IMR-90 (cell line): ENCODE results near the gene KCP. TPM values are rescaled to one million over a fixed set of nuclear protein-coding genes. Genes with fewer than 3 reads are reported as not detected.

ENCODE experiments used
- ATAC-seq: fragments of 200-7000 bp; cut with Tn5 transposase; 2 replicates; pipeline ENCODE4 v1.9.1; 2020; ENCODE audit warnings: low read depth, mild to moderate bottlenecking, moderate library complexity
- BruUV-seq: library from RNA; stranded (reverse); fragments of 400-500 nt; replicated peaks from 2 replicates; lab custom pipeline; 2021; lab: Mats Ljungman, UMichigan
- CTCF ChIA-PET: fragments of 300-600 bp; formaldehyde crosslinking; extraction: SDS; loops from one replicate; lab custom pipeline; 2021; ENCODE audit warnings: antibody characterized with exemption; lab: Yijun Ruan, JAX
- POLR2A ChIA-PET: fragments of 300-600 bp; sonication (Branson Sonifier 250); formaldehyde crosslinking; loops from one replicate; lab custom pipeline; 2022; ENCODE audit warnings: antibody characterized with exemption; ENCODE audit not compliant: unreplicated experiment; lab: Charles Lee
- DNase-seq: peaks from one replicate; pipeline ENCODE4 v3.0.0; 2013
- H2AFZ ChIP-seq: replicated peaks from 2 replicates; pipeline ENCODE3; 2013; ENCODE audit warnings: low read length, mild to moderate bottlenecking; ENCODE audit not compliant: poor library complexity
- H2AK5ac ChIP-seq: 2 replicates; pipeline ENCODE4 v1.6.1; 2013; ENCODE audit warnings: low read depth, low read length, inconsistent platforms
- H2AK9ac ChIP-seq: replicated peaks from 2 replicates; pipeline ENCODE3; 2013; ENCODE audit warnings: mild to moderate bottlenecking, low read depth, low read length, moderate library complexity; ENCODE audit not compliant: poor library complexity
- H2BK120ac ChIP-seq: 2 replicates; pipeline ENCODE4 v1.6.1; 2013; ENCODE audit warnings: low read depth, low read length, inconsistent platforms
- H2BK15ac ChIP-seq: 3 replicates; pipeline ENCODE4 v1.6.1; 2013; ENCODE audit warnings: low read depth, low read length, inconsistent platforms
- H2BK20ac ChIP-seq: 2 replicates; pipeline ENCODE4 v1.6.1; 2013; ENCODE audit warnings: low read depth, mild to moderate bottlenecking, inconsistent platforms, low read length, moderate library complexity
- H2BK5ac ChIP-seq: 2 replicates; pipeline ENCODE4 v1.6.1; 2013; ENCODE audit warnings: mild to moderate bottlenecking, low read depth, low read length, inconsistent platforms; ENCODE audit not compliant: poor library complexity, severe bottlenecking
- H3K14ac ChIP-seq: replicated peaks from 2 replicates; pipeline ENCODE4 v1.6.1; 2013; ENCODE audit warnings: low read depth, low read length, inconsistent platforms
- H3K18ac ChIP-seq: 2 replicates; pipeline ENCODE4 v1.6.1; 2013; ENCODE audit warnings: low read depth, low read length, control low read depth
- H3K23ac ChIP-seq: 2 replicates; pipeline ENCODE4 v1.6.1; 2013; ENCODE audit warnings: low read depth, low read length, inconsistent platforms
- H3K27ac ChIP-seq: 2 replicates; pipeline ENCODE4 v1.5.1; 2013; ENCODE audit warnings: mild to moderate bottlenecking, control low read depth, low read length; ENCODE audit not compliant: insufficient read depth
- H3K27me3 ChIP-seq: 2 replicates; pipeline ENCODE4 v1.6.1; 2013; ENCODE audit warnings: low read length; ENCODE audit not compliant: control insufficient read depth, insufficient read depth
- H3K36me3 ChIP-seq: 2 replicates; pipeline ENCODE4 v1.6.1; 2013; ENCODE audit warnings: low read length, mixed read lengths; ENCODE audit not compliant: control insufficient read depth, insufficient read depth
- H3K4ac ChIP-seq: 2 replicates; pipeline ENCODE4 v1.6.1; 2013; ENCODE audit warnings: low read depth, low read length, inconsistent platforms
- H3K4me1 ChIP-seq: 2 replicates; pipeline ENCODE4 v1.6.1; 2013; ENCODE audit warnings: low read length, mixed read lengths; ENCODE audit not compliant: control insufficient read depth, insufficient read depth
- H3K4me2 ChIP-seq: 2 replicates; pipeline ENCODE4 v1.6.1; 2013; ENCODE audit warnings: low read depth, mild to moderate bottlenecking, control low read depth, low read length, moderate library complexity
- H3K4me3 ChIP-seq: 2 replicates; pipeline ENCODE4 v1.5.1; 2013; ENCODE audit warnings: low read depth, mild to moderate bottlenecking, control low read depth, low read length, moderate library complexity; ENCODE audit not compliant: insufficient read depth
- H3K56ac ChIP-seq: 2 replicates; pipeline ENCODE4 v1.6.1; 2013; ENCODE audit warnings: low read length, inconsistent platforms; ENCODE audit not compliant: insufficient read depth; ENCODE audit errors: extremely low read depth
- H3K79me1 ChIP-seq, 2 experiments: 2 replicates each; pipeline ENCODE4 v1.6.1; 2013; ENCODE audit warnings: low read length in 2 of 2, inconsistent platforms in 1 of 2, low read depth in 1 of 2
- H3K9ac ChIP-seq: 2 replicates; pipeline ENCODE4 v1.6.1; 2013; ENCODE audit warnings: low read depth, low read length, control low read depth
- H3K9me1 ChIP-seq: 2 replicates; pipeline ENCODE4 v1.6.1; 2013; ENCODE audit warnings: low read length, inconsistent platforms; ENCODE audit not compliant: insufficient read depth
- H3K9me3 ChIP-seq: 2 replicates; pipeline ENCODE4 v1.6.1; 2013; ENCODE audit warnings: low read length; ENCODE audit not compliant: control insufficient read depth, insufficient read depth
- H4K20me1 ChIP-seq: 2 replicates; pipeline ENCODE4 v1.6.1; 2013; ENCODE audit warnings: low read length, inconsistent platforms; ENCODE audit not compliant: insufficient read depth
- H4K5ac ChIP-seq: 2 replicates; pipeline ENCODE4 v1.6.1; 2013; ENCODE audit warnings: mild to moderate bottlenecking, low read depth, low read length, control low read depth
- H4K8ac ChIP-seq, 2 experiments: 2 replicates each; pipeline ENCODE4 v1.6.1; 2013; ENCODE audit warnings: low read depth in 2 of 2, low read length in 2 of 2, control low read depth in 1 of 2, inconsistent platforms in 1 of 2
- H4K91ac ChIP-seq: 2 replicates; pipeline ENCODE4 v1.6.1; 2013; ENCODE audit warnings: low read depth, low read length, inconsistent platforms; ENCODE audit not compliant: insufficient read depth
- CTCF ChIP-seq: conservative IDR thresholded peaks from 2 replicates; pipeline ENCODE4 v1.5.1; 2012; ENCODE audit warnings: mild to moderate bottlenecking, low read depth, low read length, improper control_type of control experiment
- FOS ChIP-seq: fragments of 150-350 bp; IDR thresholded peaks from 2 replicates; pipeline ENCODE4 v1.6.1; 2016; ENCODE audit warnings: low read depth, low read length
- MAZ ChIP-seq: IDR thresholded peaks from 2 replicates; pipeline ENCODE4 v1.6.1; 2012; ENCODE audit warnings: low read depth, mild to moderate bottlenecking, low read length, improper control_type of control experiment, moderate library complexity, borderline replicate concordance
- MXI1 ChIP-seq: IDR thresholded peaks from 2 replicates; pipeline ENCODE4 v1.6.1; 2012; ENCODE audit warnings: low read depth, mild to moderate bottlenecking, low read length, moderate library complexity, borderline replicate concordance
- NFE2L2 ChIP-seq: fragments of 150-350 bp; IDR thresholded peaks from 2 replicates; pipeline ENCODE4 v1.6.1; 2016; ENCODE audit warnings: low read depth, mild to moderate bottlenecking, low read length
- RAD21 ChIP-seq: IDR thresholded peaks from 2 replicates; pipeline ENCODE4 v1.6.1; 2012; ENCODE audit warnings: low read length, improper control_type of control experiment
- RCOR1 ChIP-seq: IDR thresholded peaks from 2 replicates; pipeline ENCODE4 v1.6.1; 2012; ENCODE audit warnings: mild to moderate bottlenecking, low read length, improper control_type of control experiment; ENCODE audit not compliant: insufficient replicate concordance
- RFX5 ChIP-seq: IDR thresholded peaks from 2 replicates; pipeline ENCODE4 v1.8.0; 2012; ENCODE audit warnings: low read depth, mild to moderate bottlenecking, low read length, moderate library complexity
- SMC3 ChIP-seq: fragments of 150-350 bp; IDR thresholded peaks from 2 replicates; pipeline ENCODE4 v1.6.1; 2016; ENCODE audit warnings: low read depth, mild to moderate bottlenecking, antibody characterized with exemption, low read length, moderate library complexity
- WGBS, 2 experiments: methylation state at CpG; one replicate each; pipeline versions ENCODE4 v1.1.5 to v1.1.7; 2013; ENCODE audit warnings: missing lambda C conversion rate in 2 of 2; ENCODE audit not compliant: insufficient read length in 1 of 2; ENCODE audit errors: extremely low coverage in 2 of 2; 5-methylcytosine and 5-hydroxymethylcytosine counted together
- dilution Hi-C: fragments of 300-500 bp; cut with HindIII; formaldehyde crosslinking; loops from one replicate; pipeline ENCODE4 v1.14.3; 2018; ENCODE audit warnings: low sequenced_read_pairs; ENCODE audit not compliant: unreplicated experiment
- in situ Hi-C: fragments of 300-500 bp; cut with MboI; formaldehyde crosslinking; loops from 3 replicates; pipeline ENCODE4 v1.14.3; 2019; ENCODE audit warnings: low sequenced_read_pairs, inconsistent platforms, mixed read lengths
- intact Hi-C: fragments of 100-400 bp; cut with micrococcal nuclease; formaldehyde crosslinking; loops from 2 replicates; pipeline ENCODE4 v1.10.0; 2022
- polyA plus RNA-seq, 3 experiments: library from polyadenylated mRNA; depleted of rRNA; stranded (reverse); fragments of >200 nt; gene quantifications; 2 replicates each; pipeline ENCODE4 v1.2.3, GENCODE V29; 2012; ENCODE audit warnings: low replicate concordance in 1 of 3
- total RNA-seq: library from RNA; depleted of rRNA; stranded (reverse); fragments of >200 nt; gene quantifications from 2 replicates; pipeline ENCODE4 v1.2.3, GENCODE V29; 2012

KCP gene
- total and polyA plus RNA-seq, 2 of the 4 experiments (the other 2 are of a cell fraction), result 0.03 TPM; not detected in 1

- Histone ChIP-seq H3K27me3 (peaks cover 72% of the 10 kb centered on the region), H2BK5ac (no peak overlapping the region), H3K4ac (no peak overlapping the region), H2BK15ac (no peak overlapping the region), H3K36me3 (no peaks in the 10 kb centered on the region), H3K9me3 (no peaks in the 10 kb centered on the region), H2BK20ac (no peak overlapping the region), H3K18ac (no peak overlapping the region), H3K56ac (no peak overlapping the region), H2AFZ (no peak overlapping the region), H4K91ac (no peak overlapping the region), H3K9me1 (no peaks in the 10 kb centered on the region), H3K9ac (no peak overlapping the region), H4K20me1 (no peaks in the 10 kb centered on the region; the same call in 1 of the 2 replicates), H3K4me3 (no peak overlapping the region), H4K8ac (no peak overlapping the region), H2AK9ac (no peak overlapping the region), H3K27ac (no peak overlapping the region), H2BK120ac (no peak overlapping the region), H3K4me2 (no peak overlapping the region), H3K4me1 (no peaks in the 10 kb centered on the region), H3K14ac (no peak overlapping the region), H4K5ac (no peak overlapping the region), H2AK5ac (no peak overlapping the region), H3K23ac (no peak overlapping the region), H3K79me1 (no peaks in the 10 kb centered on the region)
- POLR2A ChIA-PET, result no interaction called here
- 82% methylated on average over 4 of the region's 19 CpGs; no CpG with 5 or more reads in 1 of the 2 experiments for WGBS, 2 experiments
- no peak for DNase-seq
- in situ Hi-C loops, result no loop called here
- intact Hi-C loops, result no loop called here
- CTCF ChIA-PET, result no interaction called here
- BruUV-seq, result no TSS peak
- TF ChIP-seq MAZ, result no peak
- no peak for TF ChIP-seq RCOR1
- no peak for TF ChIP-seq FOS
- TF ChIP-seq MXI1, result no peak
- no peak for TF ChIP-seq CTCF
- TF ChIP-seq RFX5, result no peak
- TF ChIP-seq NFE2L2, result no peak
- TF ChIP-seq SMC3, result no peak
- TF ChIP-seq RAD21, result no peak
- no peak for ATAC-seq
- dilution Hi-C loops, result no loop called here
Measured at GRCh38 chr7:128931965-128932861, 21.7 kb upstream of the KCP start.
